GM18909 (cell line): ENCODE results near the gene CHN1.

Experiments used
- ATAC-seq: cut with Tn5 transposase; IDR thresholded peaks from one replicate; pipeline ENCODE4 v1.9.1; 2021; ENCODE audit warnings: mild to moderate bottlenecking; ENCODE audit not compliant: unreplicated experiment, poor library complexity

Gene CHN1

DNA sequence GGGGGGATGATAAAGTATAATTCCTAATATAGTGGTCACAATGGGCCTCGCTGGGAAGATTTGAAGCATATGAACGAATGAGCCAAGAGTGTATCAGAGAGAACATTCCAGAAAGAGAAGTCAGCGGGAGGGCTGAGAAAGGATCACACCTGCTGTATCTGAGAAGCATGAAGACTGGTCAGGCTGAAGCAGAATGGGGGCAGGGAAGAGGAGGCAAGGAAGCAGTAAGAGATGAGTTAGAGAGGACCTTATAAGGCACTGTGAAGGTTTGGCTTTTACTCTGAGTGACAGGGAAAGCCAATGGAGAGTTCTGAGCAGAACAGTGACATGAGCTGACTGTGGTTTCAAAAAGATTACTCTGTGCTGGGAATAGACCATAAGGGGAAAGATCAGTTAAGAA, 73.5 kb downstream of the CHN1 start:
- no peak for ATAC-seq

DNA sequence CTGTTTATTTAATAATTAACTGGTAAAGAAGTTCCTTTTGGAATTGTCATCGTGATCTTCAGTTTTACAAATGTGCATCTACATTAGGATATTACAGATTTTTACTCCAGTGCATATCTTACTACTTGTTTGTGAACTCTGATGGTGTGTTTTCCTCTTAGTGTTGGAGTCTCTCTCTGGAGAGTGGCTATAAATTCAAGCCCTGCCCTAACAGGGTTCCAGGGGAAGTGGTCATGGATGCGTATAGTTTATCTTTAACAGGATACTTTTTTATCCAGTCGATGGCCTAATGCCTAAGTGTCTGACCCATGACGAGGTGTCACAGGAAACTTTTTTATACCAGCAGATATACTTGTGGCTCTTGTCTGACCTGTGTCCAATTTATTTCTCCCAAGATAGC, 75.4 kb downstream of the CHN1 start:
- ATAC-seq, result no peak

DNA sequence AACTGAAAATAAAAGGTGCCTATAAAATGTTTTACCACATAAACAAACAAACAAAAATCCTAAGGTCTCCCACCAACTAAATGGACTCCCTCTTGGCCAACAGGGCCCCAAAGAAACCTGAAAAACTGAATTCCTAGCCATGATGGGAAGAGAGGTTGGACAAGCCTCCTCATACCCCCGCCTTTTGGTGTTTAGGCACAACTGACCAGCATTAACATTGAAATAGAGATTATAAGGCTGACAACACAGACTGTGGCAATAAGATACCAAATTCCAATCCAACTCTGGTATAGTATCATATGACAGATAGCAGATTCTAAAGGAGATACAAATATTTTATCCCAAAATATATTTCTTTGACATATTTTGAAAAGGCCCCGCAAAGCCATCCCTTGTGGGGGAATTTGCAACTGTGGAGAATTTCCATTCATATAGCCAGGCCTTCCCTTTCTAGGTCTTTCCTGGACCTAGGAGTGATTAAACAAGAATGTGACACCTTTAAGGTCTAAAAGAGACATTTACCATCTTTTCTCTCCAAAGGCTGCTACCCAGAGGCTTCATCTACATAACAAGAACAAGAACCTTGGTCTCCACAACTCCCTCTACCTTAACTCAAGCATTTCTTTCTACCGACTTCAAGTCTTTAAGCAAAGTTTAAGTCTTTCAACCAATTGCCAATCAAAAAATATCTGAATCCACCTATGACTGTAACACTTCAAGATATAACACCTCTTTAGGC, 80.0 kb downstream of the CHN1 start:
- no peak for ATAC-seq

DNA sequence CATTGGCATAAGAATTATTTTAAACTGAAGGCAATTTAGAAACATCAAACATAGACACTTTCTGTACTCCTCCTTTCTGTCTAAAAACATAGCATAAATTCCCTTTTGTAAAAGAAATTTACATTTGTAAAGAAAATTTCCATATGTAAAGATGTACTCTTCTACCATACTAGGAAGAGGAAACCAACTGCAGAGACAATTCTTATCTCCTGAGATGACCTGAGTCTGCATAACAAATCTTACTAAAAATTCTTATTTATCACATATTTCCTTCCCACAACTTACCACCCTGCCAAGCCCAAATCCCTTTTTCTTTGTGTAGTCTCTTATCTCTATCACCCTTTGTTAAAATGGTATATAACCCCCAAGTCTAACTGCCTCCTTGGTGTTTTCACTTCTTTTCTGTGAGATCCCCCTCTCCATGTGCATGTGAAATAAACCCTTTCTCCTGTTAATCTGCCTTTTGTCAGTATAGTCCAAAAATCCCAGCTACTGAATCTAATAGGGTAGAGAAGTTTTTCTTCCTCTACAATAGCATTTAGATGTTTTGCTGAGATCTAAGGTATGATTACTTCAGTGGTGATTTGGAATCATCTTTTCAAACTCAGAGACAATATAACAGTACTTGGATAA, 81.0 kb downstream of the CHN1 start:
- no peak for ATAC-seq

DNA sequence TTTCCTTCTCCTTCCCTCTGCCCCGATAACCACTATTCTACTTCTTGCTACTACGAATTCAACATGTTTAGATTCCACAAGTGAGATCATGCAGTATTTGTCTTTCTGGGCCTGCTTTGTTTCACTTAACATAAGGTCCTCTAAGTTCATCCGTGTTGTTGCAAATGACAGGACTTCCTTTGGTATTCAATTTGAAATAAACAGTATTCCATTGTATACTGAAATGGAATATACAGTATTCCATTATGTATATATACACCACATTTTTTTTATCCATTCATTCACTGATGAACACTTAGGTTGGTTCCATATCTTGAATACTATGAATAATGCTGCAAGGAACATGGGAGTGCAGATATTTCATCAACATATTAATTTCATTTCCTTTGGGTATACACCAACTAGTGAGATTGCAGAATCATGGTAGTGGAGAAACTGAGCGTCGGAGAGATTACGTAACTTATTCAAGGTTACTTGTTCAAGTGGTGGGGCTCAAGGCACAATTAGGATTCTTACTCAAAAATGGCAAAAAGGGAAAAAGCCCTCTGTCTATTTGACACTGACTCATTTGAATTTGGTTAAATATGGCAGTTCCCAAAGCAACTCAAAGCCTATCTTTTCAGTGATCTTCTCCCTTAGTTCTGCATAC, 85.1 kb downstream of the CHN1 start:
- no peak for ATAC-seq

DNA sequence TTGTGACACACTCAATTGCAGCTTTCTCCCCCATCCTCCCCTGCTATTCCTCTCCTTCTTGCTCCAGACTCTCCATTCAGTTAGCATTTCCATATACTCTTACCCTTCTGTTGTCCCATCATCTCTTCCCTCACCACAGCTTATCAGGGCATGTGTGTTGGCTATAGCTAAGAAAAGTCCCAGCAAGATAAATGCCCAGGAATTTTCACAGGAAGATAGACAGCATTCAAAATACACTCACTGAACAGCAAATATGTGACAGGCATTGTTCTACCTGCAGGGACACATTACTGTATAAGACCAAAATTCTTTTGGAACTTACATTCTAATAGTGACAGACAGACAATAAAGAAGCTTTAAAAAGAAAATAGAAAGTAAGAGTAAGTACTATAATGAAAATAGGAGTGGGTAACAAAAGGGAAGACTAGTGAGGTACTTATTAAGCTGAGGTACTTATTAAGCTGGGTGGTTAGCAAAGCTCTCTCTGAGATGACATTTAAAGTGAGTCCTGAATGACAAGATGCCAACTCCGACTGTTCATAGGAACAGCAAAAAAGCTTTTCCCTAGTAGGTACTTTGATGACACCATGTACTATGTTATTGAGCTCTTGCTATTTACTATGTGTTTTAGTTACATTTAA, 86.2 kb downstream of the CHN1 start:
- no peak for ATAC-seq

DNA sequence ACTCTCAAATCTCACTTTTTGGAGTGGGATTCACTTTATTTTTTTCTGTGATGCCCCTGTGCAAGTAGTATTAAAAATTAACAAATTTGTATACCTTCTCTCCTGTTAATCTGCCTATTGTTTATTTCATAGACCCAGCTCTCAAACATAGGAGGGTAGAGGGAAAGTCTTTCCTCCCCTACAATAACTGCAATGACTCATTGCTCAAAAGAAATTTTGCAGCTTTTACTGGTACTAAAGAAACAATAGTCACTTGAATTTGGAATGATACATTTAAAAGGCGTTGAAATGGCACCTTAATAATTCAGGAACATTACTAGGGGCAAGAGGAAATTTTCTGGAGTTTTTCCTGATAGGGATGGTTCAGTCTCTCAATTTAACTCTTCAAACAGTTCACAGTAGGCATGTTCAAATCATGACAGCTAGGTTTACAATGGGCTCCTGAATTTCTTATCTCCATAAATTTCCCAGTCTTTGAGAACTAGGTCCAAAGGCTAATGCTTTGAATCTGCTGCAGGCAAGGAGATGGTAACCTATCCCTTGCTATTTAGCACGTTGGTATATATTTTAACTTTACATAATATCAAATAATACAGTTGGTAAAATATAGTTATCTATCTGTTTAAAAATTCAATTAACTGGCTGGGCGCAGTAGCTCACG, 88.8 kb downstream of the CHN1 start:
- ATAC-seq, result no peak

DNA sequence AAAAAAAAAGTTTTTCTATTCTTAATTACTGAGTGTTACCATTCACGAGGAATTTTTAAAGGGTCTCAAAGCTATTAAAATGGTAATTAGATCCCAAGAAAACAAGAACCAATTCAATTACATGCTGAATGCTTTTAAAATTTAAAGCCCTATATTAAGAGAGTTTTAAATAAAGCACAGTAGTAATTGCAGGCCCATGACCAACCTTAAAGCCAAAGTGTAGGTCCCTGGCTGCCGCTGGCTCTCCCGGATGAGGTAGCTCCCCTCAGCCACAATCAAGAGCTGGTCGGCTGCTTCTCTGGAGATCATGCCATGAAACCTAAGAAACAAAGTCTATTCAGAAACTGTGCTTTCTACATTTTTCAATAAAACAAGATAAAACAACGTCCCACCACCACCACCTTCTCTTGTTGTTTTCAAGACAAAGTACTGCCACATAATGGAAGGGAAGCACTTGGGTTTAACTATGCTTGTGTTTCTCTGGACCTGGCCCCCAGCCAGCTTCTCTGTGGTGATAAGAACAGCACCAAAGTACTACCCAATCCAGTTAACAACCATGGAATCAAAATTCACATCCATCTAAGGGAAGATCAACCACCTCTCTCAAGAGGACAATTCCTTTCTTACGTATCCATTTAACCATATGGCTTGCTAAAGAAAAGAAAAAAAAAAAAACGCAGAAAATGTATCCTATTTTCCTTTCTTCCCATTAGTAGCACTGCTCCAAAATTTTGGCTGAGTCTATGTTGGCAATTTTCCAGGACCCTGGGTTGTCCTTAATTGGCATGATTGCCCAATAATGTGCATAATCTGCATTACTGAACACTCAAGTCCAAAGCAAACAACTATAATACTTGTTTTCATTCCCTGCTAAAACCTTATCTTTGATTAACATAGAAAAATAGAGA, 90.1 kb downstream of the CHN1 start:
- no peak for ATAC-seq

DNA sequence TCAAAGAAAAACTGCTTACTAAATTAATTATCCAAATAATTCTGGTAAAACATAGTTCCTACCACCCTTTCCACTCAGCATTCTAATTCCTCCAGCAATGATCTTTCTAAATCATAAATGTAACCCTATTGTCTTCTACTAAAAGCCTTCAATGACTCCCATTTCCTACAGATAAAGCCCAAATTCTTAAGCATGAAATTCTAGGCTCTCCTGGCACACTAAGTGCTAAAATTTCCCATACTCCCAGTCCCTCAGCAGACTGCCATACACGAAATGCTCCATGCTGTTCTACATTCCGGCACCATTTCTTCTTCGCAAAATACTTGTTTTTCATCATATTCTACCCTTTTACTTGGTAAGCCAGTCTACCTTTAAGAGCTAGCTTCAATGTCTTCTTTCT, 96.9 kb downstream of the CHN1 start:
- ATAC-seq, result no peak

DNA sequence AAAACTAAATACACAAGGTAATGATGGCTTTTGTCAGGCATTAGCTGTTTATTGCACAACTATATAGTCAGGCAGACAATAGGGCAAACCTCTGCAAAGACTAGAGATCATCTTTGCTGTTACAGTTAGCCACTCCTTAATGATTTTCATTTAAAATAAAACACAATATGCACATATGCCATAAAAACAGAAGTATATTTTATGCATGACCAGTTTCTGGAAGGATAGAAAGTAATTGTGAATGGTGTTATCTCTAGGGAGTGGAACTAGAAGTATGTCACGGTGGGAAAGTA, 102.0 kb downstream of the CHN1 start:
- ATAC-seq, result no peak

DNA sequence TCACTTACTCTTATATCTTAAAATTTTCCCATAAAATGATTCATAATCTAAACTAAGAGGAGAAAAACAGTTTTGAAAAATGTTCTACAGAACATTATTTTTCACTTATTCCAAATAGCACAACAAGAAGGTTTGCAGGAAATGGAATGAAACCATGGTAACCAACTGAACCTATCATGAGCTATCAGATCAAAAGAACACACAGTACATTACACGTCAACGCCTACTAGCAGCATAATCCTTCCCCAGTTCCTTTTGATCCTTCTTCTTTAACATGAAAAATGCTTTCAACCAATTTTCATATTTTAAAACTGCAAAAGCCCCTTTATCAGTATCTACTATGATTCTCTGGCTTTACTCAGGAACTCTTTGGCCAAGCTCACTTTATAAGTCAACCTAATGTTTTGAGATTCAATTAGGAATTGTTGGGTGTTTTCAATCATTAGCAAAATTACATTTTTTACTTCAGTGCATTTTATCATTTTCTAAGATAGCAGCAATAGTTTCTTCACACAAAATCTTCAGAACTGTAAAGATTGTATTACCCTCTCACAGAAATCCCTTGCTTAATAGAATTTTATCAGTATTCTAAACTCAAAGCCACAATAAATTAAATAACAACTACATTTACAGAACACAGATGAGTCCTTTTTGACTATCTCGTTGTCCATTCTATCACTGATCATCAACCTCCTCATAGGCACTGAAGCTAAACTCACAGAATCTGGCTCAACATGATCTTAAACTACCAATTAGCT, 102.5 kb downstream of the CHN1 start:
- no peak for ATAC-seq

DNA sequence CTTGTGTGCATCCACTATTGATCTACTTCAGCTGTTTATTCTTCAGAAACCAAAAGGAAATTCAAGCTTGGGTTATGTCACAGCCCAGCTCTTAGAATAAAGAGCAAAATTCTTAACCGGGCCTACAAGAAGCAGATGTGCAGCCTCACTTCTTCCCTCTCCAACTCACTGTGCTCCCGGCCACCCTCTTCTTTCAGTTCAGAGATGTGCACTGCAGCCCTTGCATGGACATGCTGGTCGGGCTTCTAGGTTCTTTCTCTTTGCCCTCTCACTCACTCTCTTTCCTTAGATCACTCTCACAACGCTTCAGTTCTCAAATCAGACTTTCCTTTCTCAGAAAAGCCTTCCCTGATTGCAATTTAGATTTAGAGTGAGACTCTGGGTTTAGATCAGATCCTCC, 104.1 kb downstream of the CHN1 start:
- ATAC-seq, result no peak

DNA sequence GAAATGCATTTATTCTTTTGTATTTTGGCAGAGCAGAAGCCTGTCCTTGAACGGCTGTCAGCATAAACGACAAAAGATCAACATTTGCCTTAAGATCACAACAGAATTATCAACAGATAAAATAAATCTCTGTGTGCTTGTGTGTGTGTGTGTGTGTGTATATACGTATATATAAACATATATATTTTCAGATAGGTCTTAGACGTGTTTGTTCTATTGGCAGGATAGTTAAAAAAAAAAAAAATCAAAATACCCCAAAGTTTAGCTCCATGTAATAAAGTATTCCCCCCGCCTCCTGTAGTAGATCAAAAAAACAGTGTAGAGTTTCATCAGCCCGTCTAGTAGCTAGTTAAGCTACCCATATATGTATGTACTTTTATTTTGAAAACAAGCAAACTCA, 107.9 kb downstream of the CHN1 start:
- no peak for ATAC-seq

DNA sequence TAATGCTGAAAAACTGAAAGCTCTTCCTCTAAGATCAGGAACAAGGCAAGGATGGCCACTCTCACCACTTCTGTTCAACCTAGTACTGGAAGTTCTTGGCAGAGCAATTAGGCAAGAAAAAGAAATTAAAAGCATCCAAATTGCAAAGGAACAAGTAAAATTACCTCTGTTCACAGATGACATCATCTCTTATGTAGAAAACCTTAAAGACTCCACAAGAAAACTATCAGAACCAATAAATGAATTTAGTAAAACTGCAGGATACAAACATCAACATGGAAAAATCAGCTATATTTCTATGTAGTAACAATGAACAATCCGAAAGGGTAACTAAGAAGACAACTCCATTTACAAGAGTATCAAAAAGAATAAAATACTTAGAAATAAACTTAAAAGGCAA, 112.2 kb downstream of the CHN1 start:
- ATAC-seq, result no peak

DNA sequence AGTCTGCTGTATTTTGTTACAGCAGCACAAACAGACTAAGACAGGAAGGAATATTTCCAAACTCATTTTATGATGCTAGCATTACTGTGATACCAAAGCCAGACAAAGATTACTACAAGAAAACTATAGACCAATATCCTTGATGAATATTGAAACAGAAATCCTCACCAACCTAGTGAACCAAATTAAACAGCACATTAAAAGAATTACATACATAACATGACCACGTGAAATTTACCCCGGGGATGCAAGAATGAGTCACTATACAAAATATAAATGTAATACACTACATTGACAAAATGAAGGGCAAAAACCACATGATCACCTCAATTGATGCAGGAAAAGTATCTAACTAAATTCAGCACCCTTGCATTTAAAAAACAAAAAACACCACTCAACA, 112.6 kb downstream of the CHN1 start:
- no peak for ATAC-seq

DNA sequence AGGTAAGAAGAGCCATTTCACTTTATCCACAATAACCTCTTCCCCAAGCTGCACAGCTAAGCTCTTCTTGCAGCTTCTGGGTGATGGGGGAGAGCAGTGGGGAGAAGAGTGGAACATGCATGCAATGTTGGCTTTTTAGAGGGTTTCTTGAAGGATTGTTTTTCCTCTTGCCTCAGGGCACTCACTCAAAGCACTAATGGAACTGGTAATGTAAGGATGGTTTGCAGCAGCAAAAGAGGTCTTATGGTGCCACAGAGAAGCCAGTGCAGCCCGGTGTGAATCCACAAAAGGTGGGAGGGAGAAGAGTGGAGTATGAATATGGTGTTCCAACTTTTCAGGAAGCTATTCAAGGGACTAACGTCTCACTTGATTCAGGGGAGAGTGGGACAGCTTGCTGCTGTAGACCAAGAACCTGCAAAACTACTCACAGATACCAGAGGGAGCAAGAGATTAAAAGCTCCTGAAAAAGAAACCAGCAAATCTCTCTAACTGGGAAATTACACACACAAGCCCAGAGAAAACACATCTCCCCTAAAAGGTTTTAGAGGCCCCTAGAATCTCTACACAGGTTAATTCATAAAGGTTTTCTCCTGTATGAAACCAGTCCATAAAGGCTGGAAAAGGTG, 116.4 kb downstream of the CHN1 start:
- ATAC-seq, result no peak

DNA sequence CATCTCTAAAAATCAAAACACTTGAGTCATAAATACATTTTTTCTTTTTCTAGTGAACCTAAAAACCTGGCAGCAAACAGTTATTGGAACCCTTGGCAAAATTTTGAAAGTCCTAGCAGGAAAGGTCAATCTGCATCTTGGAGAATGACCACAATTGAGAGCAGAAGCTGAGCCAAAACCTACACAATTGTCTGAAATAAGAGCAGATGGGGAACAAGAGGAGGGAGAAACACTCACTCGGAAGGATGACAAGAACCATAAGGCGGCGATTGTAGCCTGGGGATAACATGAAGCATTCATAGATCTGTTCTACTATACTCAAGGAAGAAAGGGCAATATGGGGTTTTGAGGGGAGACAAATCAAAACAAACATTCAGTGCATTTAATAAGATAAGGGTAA, 117.0 kb downstream of the CHN1 start:
- no peak for ATAC-seq

DNA sequence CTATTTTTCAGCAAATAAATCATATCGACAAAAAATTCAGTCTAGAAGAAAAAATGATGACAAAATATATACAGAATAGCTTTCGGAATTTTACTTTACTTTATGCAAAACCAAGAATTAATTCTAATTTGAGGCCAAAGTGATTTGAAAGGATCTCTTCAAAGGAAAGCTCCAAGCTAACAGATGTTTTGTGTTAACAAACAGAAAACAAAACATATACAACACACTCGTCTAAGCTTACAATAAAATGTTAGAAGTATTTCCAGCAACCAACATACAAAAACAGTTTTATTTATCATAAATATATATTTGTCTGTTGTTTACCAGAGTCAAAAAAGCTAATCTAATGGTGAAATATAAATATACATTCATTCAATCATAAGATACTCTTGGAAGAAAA, 122.8 kb downstream of the CHN1 start:
- no peak for ATAC-seq

DNA sequence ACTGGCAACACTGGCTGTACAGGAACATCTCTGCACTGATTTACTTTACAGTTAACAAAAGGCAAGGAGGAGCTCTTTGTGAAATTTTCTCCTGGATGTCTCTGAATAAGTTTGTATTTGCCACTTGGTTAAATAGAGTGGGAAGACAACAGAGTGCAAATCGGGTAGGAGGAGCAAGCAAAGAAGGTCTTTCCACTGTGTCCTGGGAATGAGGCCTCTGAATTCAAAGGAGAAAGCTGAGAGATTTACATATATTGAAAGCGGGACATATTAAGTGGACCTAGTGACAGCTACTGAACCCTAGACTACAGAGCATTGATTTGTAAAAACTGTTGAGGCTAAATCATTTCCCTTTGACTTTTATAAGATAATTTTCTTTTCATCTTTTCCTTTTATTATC, 123.5 kb downstream of the CHN1 start:
- ATAC-seq, result no peak
